Activated naive CD8-positive, alpha-beta T cell treated with anti-CD3 and anti-CD28 coated beads, Interleukin-2, amount 50 U/mL, for 24 hours (primary cell): ENCODE results near the gene TKFC.

Experiments used
- ATAC-seq: fragments of 150-1000 bp; cut with Tn5 transposase; one replicate; pipeline ENCODE4 v1.10.0; 2021
- DNase-seq: peaks from one replicate; pipeline ENCODE4 v3.0.0; 2021
- H3K27ac Mint-ChIP-seq: one replicate; pipeline ENCODE4 v1.8.0; 2021; ENCODE audit warnings: mild to moderate bottlenecking, mixed read lengths
- H3K27me3 Mint-ChIP-seq: one replicate; pipeline ENCODE4 v1.8.0; 2021; ENCODE audit warnings: mixed read lengths
- H3K36me3 Mint-ChIP-seq: one replicate; pipeline ENCODE4 v1.8.0; 2021; ENCODE audit warnings: low read depth, mixed read lengths
- H3K4me1 Mint-ChIP-seq: one replicate; pipeline ENCODE4 v1.8.0; 2021; ENCODE audit warnings: mixed read lengths
- H3K4me3 Mint-ChIP-seq: one replicate; pipeline ENCODE4 v1.8.0; 2021; ENCODE audit warnings: mild to moderate bottlenecking, moderate library complexity, mixed read lengths
- H3K9me3 Mint-ChIP-seq: one replicate; pipeline ENCODE4 v1.8.0; 2021; ENCODE audit warnings: mixed read lengths

The TKFC gene

GRCh38 chr11:61347916-61348461, 15.0 kb downstream of the TKFC start:
- Mint-ChIP-seq H3K27ac (no peak overlapping the region), H3K36me3 (peaks cover 3% of the 10 kb centered on the region), H3K27me3 (no peaks in the 10 kb centered on the region), H3K4me1 (no peaks in the 10 kb centered on the region), H3K4me3 (no peak overlapping the region), H3K9me3 (no peaks in the 10 kb centered on the region)
- no peak for ATAC-seq
- DNase-seq: no peak

DNA sequence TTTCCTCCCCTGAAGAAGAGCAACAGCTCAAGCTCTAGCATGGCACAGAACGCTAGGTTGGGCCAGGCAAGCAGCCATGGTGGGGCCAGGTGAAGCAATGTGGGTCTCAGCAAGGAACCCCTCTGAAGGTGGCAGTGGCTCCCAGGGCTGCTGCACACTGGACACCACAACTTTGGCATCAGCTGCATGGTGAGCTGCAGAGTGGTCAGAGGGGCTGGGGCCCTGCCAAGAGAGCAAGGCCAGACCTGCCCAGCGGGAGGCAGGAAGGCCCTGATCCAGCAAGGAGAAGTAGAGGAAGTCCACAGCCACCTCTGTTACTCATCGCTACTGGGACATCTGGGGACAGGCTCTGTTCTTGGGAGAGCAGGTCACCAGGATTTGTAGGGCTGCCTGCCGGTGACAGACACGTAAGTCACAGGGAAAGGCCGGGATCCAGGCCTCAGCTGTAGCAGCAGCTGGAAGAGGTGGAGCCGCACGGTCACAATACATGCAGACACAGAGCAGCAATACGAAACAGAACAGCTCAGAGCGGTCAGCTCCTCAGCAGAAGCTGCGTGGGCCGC, 16.2 kb downstream of the TKFC start:
- H3K9me3 Mint-ChIP-seq: no peaks in the 10 kb centered on the region
- no peak overlapping the region for H3K4me3 Mint-ChIP-seq
- no peaks in the 10 kb centered on the region for H3K4me1 Mint-ChIP-seq
- H3K36me3 Mint-ChIP-seq: peaks cover 11% of the 10 kb centered on the region
- ATAC-seq (no peak), DNase-seq (no peak)
- H3K27ac Mint-ChIP-seq: no peak overlapping the region
- no peaks in the 10 kb centered on the region for H3K27me3 Mint-ChIP-seq

- no peaks in the 10 kb centered on the region for H3K27me3 Mint-ChIP-seq
- H3K27ac Mint-ChIP-seq: no peak overlapping the region
- H3K9me3 Mint-ChIP-seq: no peaks in the 10 kb centered on the region
- DNase-seq (no peak), ATAC-seq (no peak)
- peaks cover 11% of the 10 kb centered on the region for H3K36me3 Mint-ChIP-seq
- no peak overlapping the region for H3K4me3 Mint-ChIP-seq
- H3K4me1 Mint-ChIP-seq: no peaks in the 10 kb centered on the region
These were observed 16.9 kb downstream of the TKFC start for GRCh38 chr11:61349916-61350315.

DNA sequence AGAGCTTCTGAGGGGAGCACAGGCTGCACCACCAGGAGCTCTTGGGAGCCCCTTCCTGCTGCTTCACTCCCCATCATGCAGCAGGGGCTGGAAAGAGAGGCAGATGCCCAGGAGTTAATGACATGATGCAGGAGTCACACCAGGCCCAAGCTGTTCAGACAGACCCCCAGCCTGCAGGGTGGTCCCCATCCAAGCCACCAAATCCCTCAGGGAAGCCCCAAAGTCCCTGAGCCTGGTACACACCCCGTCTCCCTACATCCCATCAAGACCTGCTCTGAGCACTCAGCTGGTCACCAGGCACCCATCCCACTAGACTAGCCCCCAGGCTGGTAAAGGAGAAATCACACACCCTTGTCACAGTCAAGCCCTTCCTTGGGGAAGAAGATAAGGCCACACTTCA, 17.3 kb downstream of the TKFC start:
- Mint-ChIP-seq H3K9me3 (no peaks in the 10 kb centered on the region), H3K27ac (no peak overlapping the region), H3K27me3 (no peaks in the 10 kb centered on the region), H3K36me3 (peaks cover 14% of the 10 kb centered on the region), H3K4me1 (no peaks in the 10 kb centered on the region), H3K4me3 (no peak overlapping the region)
- DNase-seq (no peak), ATAC-seq (no peak)

- Mint-ChIP-seq H3K36me3 (peaks cover 14% of the 10 kb centered on the region), H3K4me1 (no peaks in the 10 kb centered on the region), H3K4me3 (no peak overlapping the region), H3K27ac (no peak overlapping the region), H3K9me3 (no peaks in the 10 kb centered on the region), H3K27me3 (no peaks in the 10 kb centered on the region)
- ATAC-seq: no peak
- DNase-seq: no peak
These were observed 17.8 kb downstream of the TKFC start for GRCh38 chr11:61350803-61351202.

GRCh38 chr11:61352038-61352437, 19.0 kb downstream of the TKFC start:
- H3K4me1 Mint-ChIP-seq: peaks cover 2% of the 10 kb centered on the region
- H3K9me3 Mint-ChIP-seq: no peaks in the 10 kb centered on the region
- no peak overlapping the region for H3K27ac Mint-ChIP-seq
- ATAC-seq (no peak), DNase-seq (no peak)
- H3K27me3 Mint-ChIP-seq: no peaks in the 10 kb centered on the region
- peaks cover 15% of the 10 kb centered on the region for H3K36me3 Mint-ChIP-seq
- H3K4me3 Mint-ChIP-seq: no peak overlapping the region

GRCh38 chr11:61353131-61354067, 20.4 kb downstream of the TKFC start:
- ATAC-seq (no peak), DNase-seq (no peak)
- H3K36me3 Mint-ChIP-seq: peaks cover 15% of the 10 kb centered on the region
- peaks cover 11% of the 10 kb centered on the region for H3K4me1 Mint-ChIP-seq
- H3K27ac Mint-ChIP-seq: peak overlapping the region; percentile 46
- no peaks in the 10 kb centered on the region for H3K27me3 Mint-ChIP-seq
- H3K4me3 Mint-ChIP-seq: no peak overlapping the region
- H3K9me3 Mint-ChIP-seq: no peaks in the 10 kb centered on the region

DNA sequence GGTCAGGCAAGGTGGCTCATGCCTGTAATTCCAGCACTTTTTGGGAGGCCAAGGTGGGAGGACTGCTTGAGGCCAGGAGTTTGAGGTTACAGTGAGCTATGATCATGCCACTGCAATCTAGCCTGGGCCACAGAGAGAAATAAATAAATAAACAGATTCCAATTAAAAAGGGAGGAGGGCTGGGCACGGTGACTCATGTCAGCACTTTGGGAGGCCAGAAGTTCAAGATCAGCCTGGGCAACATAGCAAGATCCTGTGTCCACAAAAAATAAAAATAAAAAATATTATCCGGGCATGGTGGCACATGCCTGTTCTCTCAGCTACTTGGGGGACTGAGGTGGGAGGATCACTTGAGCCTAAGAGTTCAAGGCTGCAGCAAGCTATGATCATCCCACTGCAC, 21.2 kb downstream of the TKFC start:
- DNase-seq (no peak), ATAC-seq (no peak)
- Mint-ChIP-seq H3K27ac (peak overlapping the region; percentile 46), H3K9me3 (no peaks in the 10 kb centered on the region), H3K27me3 (no peaks in the 10 kb centered on the region), H3K36me3 (peaks cover 15% of the 10 kb centered on the region), H3K4me3 (no peak overlapping the region), H3K4me1 (peaks cover 14% of the 10 kb centered on the region)

GRCh38 chr11:61356706-61357105, 23.7 kb downstream of the TKFC start:
- DNase-seq: no peak
- ATAC-seq: peak; percentile 12
- Mint-ChIP-seq H3K9me3 (no peaks in the 10 kb centered on the region), H3K4me1 (peaks cover 35% of the 10 kb centered on the region), H3K36me3 (peaks cover 12% of the 10 kb centered on the region), H3K4me3 (peak overlapping the region; percentile 60), H3K27ac (peak overlapping the region; percentile 70), H3K27me3 (no peaks in the 10 kb centered on the region)

GRCh38 chr11:61357233-61357893, 24.3 kb downstream of the TKFC start:
- Mint-ChIP-seq H3K9me3 (no peaks in the 10 kb centered on the region), H3K4me1 (peaks cover 38% of the 10 kb centered on the region), H3K36me3 (peaks cover 15% of the 10 kb centered on the region), H3K27me3 (no peaks in the 10 kb centered on the region), H3K4me3 (peak overlapping the region; percentile 45), H3K27ac (peak overlapping the region; percentile 60)
- ATAC-seq (no peak), DNase-seq (no peak)

DNA sequence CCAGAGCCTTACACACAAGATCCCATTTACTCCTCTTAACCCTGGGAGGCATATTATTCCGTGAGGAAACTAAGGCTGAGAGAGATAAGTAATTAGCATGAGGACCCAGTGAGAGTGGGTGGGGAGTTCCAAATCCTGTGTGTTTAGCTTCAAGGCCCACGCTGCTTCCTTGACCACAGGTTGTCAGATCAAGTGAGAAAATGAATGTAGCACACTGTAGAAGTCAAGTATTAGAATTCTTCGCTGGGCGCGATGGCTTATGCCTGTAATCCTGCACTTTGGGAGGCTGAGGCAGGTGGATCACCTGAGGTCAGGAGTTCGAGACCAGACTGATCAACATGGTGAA, 24.8 kb downstream of the TKFC start:
- no peak for DNase-seq
- H3K27ac Mint-ChIP-seq: peak overlapping the region; percentile 60
- peaks cover 41% of the 10 kb centered on the region for H3K4me1 Mint-ChIP-seq
- no peaks in the 10 kb centered on the region for H3K9me3 Mint-ChIP-seq
- ATAC-seq: no peak
- H3K27me3 Mint-ChIP-seq: no peaks in the 10 kb centered on the region
- H3K4me3 Mint-ChIP-seq: peak overlapping the region; percentile 45
- peaks cover 19% of the 10 kb centered on the region for H3K36me3 Mint-ChIP-seq

- no peak for ATAC-seq
- no peak overlapping the region for H3K27ac Mint-ChIP-seq
- peaks cover 48% of the 10 kb centered on the region for H3K4me1 Mint-ChIP-seq
- DNase-seq: no peak
- no peaks in the 10 kb centered on the region for H3K9me3 Mint-ChIP-seq
- H3K4me3 Mint-ChIP-seq: no peak overlapping the region
- no peaks in the 10 kb centered on the region for H3K27me3 Mint-ChIP-seq
- H3K36me3 Mint-ChIP-seq: peaks cover 20% of the 10 kb centered on the region
These were observed 25.5 kb downstream of the TKFC start for GRCh38 chr11:61358566-61358965.

GRCh38 chr11:61359516-61359915, 26.5 kb downstream of the TKFC start:
- Mint-ChIP-seq H3K9me3 (no peaks in the 10 kb centered on the region), H3K4me3 (peak overlapping the region; percentile 97), H3K36me3 (peaks cover 24% of the 10 kb centered on the region), H3K27me3 (no peaks in the 10 kb centered on the region), H3K4me1 (peaks cover 53% of the 10 kb centered on the region), H3K27ac (peak overlapping the region; percentile 49)
- no peak for DNase-seq
- no peak for ATAC-seq

DNA sequence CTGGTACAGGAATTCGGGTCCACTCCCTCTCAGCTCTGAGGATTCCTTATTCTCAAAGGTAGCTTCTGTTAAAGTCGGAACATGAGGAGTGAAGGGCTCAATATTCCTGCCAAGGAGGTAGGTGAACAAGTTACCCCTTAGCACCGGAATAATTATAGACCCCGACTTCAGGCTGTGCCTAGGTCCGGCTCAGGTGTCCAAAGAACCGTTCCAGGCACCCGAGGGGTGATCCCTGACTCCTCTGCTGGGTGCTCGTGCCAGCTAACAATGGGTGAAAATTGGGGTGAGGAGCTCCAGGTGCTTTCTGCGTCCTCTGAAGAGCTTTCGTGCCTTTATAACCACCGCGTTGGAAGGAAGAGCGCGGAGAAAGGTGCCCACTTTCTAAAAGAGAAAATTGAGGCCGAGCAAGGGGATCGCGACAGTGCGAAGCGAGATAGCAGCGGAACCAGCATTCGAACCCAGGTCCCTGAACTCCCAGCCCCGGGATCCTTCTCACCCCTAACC, 28.3 kb downstream of the TKFC start:
- ATAC-seq (no peak), DNase-seq (no peak)
- Mint-ChIP-seq H3K9me3 (no peaks in the 10 kb centered on the region), H3K4me1 (peaks cover 53% of the 10 kb centered on the region), H3K27me3 (no peaks in the 10 kb centered on the region), H3K36me3 (peaks cover 27% of the 10 kb centered on the region), H3K27ac (peak overlapping the region; percentile 94), H3K4me3 (peak overlapping the region; percentile 97)
